Coronary artery (tissue), 2 donors: Measurements from ENCODE around the gene PRAMEF12.
"Not testable (repeated sequence)": the region's sequence is repeated elsewhere in the genome, so short reads cannot be mapped to it uniquely, and the experiment has no call there.

Experiments used
- DNase-seq: peaks from one replicate; pipeline ENCODE4 v3.0.0-alpha.2; 2017; ENCODE audit warnings: low spot score
- H3K27ac ChIP-seq, 2 donors: fragments of 200-600 bp; sonication (generic); one replicate each; pipeline ENCODE4 v1.5.1; 2016 to 2019
- H3K4me3 ChIP-seq: fragments of 200-600 bp; sonication (generic); 2 replicates; pipeline ENCODE4 v1.5.1; 2016; ENCODE audit warnings: mild to moderate bottlenecking, moderate library complexity
- TF ChIP-seq, protein P1 (sequence below): fragments of 200-600 bp; sonication (generic); IDR thresholded peaks from one replicate; pipeline ENCODE4 v1.5.1; 2019; ENCODE audit warnings: antibody characterized with exemption

The PRAMEF12 gene

DNA sequence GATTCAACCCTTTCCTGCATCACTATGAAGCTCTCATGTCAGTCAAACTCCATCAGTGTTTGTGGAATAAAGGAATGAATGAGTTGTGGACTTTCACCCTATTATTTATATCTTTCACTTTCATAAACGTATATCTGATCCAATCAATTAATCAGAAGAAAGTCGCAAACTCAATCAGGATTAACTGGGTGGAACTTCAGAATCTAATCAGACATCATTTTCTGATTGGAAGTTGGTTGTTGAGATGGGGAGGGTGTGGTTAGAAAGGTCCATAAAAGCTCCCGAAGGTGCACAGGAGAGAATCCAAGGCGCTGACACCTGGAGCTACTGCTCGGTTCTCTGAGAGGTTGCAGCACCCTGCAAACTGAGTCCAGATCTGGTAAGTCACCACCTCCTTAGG, at the start of gene PRAMEF12:
PRAMEF12 (plus strand) TSS at position 301 of the 400 bp plus-strand sequence. CDS start 1,130 bp downstream, outside the sequence.
- H3K27ac ChIP-seq = no peak within 1 kb of the TSS
- TF ChIP-seq, protein P1, sequence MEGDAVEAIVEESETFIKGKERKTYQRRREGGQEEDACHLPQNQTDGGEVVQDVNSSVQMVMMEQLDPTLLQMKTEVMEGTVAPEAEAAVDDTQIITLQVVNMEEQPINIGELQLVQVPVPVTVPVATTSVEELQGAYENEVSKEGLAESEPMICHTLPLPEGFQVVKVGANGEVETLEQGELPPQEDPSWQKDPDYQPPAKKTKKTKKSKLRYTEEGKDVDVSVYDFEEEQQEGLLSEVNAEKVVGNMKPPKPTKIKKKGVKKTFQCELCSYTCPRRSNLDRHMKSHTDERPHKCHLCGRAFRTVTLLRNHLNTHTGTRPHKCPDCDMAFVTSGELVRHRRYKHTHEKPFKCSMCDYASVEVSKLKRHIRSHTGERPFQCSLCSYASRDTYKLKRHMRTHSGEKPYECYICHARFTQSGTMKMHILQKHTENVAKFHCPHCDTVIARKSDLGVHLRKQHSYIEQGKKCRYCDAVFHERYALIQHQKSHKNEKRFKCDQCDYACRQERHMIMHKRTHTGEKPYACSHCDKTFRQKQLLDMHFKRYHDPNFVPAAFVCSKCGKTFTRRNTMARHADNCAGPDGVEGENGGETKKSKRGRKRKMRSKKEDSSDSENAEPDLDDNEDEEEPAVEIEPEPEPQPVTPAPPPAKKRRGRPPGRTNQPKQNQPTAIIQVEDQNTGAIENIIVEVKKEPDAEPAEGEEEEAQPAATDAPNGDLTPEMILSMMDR = no peak
- DNase-seq = no peak
- H3K4me3 ChIP-seq = no peak within 1 kb of the TSS

DNA sequence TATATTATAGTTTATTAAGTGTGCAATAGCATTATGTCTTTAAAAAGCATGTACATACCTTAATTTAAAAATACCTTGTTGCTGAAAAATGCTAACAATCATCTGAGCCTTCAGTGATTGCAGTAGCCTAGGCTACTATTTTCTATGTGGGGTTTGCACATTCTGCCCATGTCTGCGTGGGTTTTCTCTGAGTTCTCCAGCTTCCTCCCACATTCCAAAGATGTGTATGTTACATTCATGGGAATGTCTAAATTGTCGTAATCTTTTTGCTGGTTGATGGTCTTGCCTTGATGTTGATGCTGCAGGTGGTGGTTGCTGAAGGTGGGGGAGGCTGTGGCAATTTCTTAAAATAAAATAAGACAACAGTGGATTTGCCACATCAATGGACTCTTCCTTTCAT, 45.1 kb upstream of the PRAMEF12 start:
- DNase-seq = no peak
- TF ChIP-seq, protein P1 = no peak
- H3K4me3 ChIP-seq = no peak overlapping the region
- no peak overlapping the region for H3K27ac ChIP-seq

DNA sequence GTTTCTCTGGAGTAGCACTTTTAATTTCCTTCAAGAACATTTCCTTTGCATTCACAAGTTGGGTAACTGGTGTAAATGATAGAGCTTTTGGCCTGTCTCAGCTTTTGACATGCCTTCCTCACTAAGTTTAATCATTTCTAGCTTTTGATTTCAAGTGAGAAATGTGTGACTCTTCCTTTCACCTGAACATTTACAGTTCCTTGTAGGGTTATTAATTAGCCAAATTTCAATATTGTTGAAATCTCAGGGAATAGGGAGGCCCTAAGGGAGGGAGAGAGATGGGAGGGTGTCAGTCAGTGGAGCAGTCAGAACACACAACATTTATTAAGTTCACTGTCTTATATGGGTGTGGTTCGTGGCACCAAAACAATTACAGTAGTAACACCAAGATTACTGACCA, 43.4 kb upstream of the PRAMEF12 start:
- DNase-seq = no peak
- TF ChIP-seq, protein P1 = no peak

DNA sequence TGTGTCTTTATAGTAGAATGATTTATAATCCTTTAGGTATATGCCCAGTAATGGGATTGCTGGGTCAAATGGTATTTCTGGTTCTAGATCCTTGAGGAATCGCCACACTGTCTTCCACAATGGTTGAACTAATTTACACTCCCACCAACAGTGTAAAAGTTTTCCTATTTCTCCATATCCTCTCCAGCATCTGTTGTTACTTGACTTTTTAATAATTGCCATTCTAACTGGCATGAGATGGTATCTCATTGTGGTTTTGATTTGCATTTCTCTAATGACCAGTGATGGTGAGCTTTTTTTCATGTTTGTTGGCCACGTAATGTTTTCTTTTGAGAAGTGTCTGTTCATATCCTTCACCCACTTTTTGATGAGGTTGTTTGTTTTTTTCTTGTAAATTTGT, 42.5 kb upstream of the PRAMEF12 start:
- H3K27ac ChIP-seq, DNase-seq, H3K4me3 ChIP-seq: not testable (repeated sequence)

More for the DNA sequence above, 43.4 kb upstream of the PRAMEF12 start:
- Histone ChIP-seq H3K27ac (no peak overlapping the region), H3K4me3 (no peak overlapping the region)

DNA sequence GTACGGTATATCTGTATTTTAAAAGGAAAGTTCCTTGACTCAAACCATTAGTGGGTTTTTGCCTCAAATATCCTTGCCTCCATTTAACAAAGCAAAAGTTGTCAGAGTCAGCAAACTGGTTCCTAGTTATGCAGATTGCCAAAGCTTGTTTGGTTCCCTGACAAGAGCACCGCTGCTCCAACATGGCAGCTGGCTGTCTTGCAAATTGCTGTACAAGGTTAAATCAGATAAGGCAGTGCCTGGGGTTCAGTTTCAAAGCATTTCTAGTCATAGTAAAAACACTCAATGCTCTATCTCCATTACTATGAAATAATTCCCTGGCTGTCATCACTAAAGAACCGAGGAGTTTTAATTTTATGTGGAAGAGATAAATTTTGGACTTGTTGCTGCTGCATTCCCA, 38.9 kb upstream of the PRAMEF12 start:
- Histone ChIP-seq H3K4me3 (no peak overlapping the region), H3K27ac (no peak overlapping the region)
- TF ChIP-seq, protein P1 = no peak
- DNase-seq = no peak

DNA sequence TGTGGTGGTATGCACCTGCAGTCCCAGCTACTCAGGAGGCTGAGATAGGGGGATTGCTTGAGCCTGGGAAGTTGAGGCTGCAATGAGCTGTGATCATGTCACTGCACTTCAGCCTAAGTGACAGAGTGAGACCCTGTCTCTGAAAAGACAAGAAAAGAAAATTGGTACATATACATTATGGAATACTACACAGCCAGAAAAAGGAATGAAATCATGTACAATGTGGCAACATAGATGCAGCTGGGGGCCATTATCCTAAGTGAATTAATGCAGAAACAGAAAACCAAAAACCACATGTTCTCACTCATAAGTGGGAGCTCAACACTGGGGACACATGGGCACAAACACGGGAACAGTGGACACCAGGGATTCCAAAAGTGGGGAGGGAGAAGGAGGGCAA, 34.6 kb upstream of the PRAMEF12 start:
- H3K27ac ChIP-seq = no peak overlapping the region
- H3K4me3 ChIP-seq = no peak overlapping the region
- DNase-seq = no peak
- TF ChIP-seq, protein P1 = no peak

DNA sequence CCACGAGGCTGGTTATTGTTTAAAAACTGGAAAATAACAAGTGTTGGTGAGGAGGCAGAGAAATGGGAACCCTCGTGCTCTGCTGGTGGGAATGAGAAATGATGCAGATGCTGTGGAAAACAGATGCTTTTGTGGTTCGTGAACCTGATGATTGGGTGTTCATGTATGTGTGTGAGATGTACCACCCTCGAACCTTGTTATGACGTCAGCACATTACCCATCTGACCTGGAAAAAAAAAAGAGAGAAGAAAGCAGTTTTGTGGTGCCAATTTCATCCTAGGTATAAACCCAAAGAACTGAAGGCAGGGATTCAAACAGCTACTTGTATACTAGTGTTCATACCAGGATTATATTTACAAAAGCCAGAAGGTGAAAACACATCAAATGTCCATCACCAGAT, 33.9 kb upstream of the PRAMEF12 start:
- H3K27ac ChIP-seq = no peak overlapping the region
- no peak overlapping the region for H3K4me3 ChIP-seq
- TF ChIP-seq, protein P1 = no peak
- DNase-seq = no peak

DNA sequence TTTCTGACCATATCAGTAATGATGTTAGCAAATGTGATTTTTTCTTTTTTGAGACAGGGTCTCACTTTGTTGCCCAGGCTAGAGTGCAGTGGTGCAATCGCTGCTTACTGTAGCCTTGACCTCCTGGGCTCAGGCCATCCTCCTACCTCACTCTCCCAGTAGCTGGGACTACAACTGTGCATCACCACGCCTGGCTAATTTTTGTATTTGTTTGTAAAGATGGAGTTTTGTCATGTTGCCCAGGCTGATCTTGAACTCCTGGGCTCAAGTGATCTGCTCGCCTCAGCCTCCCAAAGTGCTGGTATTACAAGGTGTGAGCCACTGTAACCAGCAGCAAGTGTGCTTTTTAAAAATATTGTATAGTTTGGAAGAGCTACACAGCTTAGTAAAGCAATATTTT, 31.6 kb upstream of the PRAMEF12 start:
- DNase-seq = no peak
- H3K27ac ChIP-seq = no peak overlapping the region
- no peak overlapping the region for H3K4me3 ChIP-seq
- TF ChIP-seq, protein P1 = no peak
